Skin epidermis (tissue), 12 donors: ENCODE measurements around the gene PBX2.
"Not testable (repeated sequence)": the region's sequence is repeated elsewhere in the genome, so short reads cannot be mapped to it uniquely, and the experiment has no call there.

Experiments
- H3K27ac ChIP-seq, 21 experiments: fragments of 200-600 bp; sonication (generic) in 11 of 21; one replicate each; pipeline ENCODE4 v1.5.0; 2020; ENCODE audit warnings: mild to moderate bottlenecking in 3 of 21, inconsistent platforms in 2 of 21, moderate library complexity in 2 of 21
- H3K4me3 ChIP-seq, 7 experiments: fragments of 200-600 bp; sonication (generic) in 2 of 7; one replicate each; pipeline ENCODE4 v1.5.0; 2020; ENCODE audit warnings: inconsistent platforms in 2 of 7, mild to moderate bottlenecking in 2 of 7, moderate library complexity in 1 of 7

PBX2 gene

DNA sequence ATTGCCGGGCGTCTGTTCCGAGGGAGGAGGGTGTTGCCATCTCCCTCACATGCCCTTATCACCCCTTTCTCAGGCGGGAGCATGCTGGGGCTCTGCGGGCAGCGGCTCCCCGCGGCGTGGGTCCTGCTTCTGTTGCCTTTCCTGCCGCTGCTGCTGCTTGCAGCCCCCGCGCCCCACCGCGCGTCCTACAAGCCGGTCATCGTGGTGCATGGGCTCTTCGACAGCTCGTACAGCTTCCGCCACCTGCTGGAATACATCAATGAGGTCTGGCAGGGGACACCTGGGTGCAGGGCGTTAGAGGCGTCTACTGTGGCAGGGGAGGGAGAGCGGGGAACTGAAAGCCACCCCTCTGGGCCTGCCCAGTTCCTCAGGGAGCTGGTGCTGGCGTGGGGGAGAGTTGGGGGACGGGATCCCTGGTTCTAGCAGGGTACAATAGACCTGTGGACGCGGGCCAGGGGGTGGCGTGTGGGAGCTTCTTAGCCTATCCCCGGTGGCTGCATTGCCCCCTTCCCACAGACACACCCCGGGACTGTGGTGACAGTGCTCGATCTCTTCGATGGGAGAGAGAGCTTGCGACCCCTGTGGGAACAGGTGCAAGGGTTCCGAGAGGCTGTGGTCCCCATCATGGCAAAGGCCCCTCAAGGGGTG, 35.4 kb downstream of the PBX2 start:
- peak overlapping the region; percentile 56 to 78 (median 71) for H3K4me3 ChIP-seq
- peak overlapping the region; percentile 31 to 96 (median 86) for H3K27ac ChIP-seq

DNA sequence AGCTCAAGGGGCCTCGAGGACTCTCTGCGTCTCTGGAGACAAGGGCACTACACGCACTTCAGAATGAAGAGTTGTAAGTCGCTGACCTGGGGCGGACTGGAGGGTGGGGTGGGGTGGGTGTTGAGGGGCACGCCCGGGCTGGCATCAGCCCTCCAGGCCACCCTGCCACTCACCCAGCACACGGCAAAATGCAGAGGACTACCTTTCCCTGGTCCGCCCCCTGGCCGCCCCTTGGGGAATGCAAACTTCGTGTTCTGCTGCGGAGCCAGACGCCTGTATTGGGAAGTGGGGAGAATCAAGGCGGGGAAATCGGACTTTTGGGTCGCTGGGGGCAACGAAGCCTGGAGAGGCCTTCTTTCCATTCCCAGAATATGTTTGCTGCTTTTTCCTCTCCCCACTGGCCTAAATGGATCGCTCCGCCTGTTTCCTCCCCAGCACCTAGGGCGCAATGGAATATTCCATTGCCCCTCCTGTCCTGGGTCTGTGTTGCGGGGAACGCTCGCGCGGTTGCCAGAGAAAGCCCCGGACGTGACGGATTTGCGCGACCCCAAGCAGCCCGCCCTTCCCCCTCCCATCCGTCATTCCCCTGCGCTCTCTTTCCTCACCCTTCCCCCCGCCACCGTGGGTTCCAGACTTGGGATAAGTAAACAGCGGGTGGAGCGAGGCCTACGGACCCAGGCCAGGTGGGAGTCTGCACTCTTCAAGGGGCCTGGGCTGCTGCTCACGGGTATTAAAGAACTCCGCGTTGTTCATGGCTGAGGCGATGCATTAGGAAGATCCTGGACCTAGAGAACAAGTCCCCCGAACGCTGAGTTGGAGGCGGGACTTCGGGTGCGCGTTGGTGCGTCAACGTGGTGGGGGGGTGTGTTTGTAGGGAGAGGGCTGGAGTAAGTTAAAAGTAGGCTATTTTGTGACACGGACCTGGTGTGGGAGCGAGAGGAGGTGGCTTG, 36.2 kb downstream of the PBX2 start, which contains the start of gene PPT2:
Gene PPT2, plus strand, starts transcription at position 578 of the 950 bp plus-strand sequence. CDS start 454 bp downstream, outside the sequence.
- peak within 1 kb of the TSS; percentile 56 to 78 (median 71) for H3K4me3 ChIP-seq
- peak within 1 kb of the TSS; percentile 31 to 96 (median 86) for H3K27ac ChIP-seq

DNA sequence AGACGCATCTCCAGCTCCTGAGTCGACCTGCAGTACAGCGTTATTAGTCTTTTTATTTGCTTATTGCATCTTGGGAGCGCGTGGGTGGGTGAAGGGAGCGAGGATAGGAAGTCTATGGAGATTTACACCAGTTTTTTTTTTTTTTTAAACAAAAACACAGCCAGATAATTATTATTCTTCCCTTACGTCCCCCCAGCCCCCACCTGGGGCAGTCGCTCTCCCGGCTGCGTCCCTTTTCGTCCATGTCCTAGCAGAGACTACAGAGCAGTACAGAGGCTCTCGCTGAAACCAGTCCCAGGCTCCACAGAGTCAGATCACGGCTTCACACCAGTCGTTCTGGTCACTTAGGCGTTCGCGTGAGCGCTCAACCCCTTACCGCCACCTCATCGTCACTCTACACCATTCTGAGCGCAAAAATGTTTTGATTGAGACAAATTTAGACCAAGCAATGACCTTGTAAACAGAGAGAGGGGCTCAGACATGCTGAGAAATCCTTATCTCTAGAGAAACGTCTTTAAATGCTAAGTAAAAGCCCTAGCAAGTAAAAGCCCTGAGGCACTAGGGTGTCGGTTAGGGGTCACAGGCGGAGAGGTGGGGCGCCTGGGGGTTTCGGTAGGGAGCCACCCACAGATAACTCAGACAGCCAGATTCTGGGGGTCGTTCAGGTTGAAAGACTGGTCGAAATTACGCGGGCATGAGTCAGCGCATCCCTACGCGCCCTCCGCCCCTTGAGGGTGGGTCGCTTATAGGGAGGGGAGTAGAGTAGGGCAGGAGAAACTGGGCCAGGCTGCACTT, 37.0 kb downstream of the PBX2 start:
- H3K4me3 ChIP-seq: peak overlapping the region; percentile 56 to 78 (median 71)
- peak overlapping the region; percentile 0 to 96 (median 86) for H3K27ac ChIP-seq

DNA sequence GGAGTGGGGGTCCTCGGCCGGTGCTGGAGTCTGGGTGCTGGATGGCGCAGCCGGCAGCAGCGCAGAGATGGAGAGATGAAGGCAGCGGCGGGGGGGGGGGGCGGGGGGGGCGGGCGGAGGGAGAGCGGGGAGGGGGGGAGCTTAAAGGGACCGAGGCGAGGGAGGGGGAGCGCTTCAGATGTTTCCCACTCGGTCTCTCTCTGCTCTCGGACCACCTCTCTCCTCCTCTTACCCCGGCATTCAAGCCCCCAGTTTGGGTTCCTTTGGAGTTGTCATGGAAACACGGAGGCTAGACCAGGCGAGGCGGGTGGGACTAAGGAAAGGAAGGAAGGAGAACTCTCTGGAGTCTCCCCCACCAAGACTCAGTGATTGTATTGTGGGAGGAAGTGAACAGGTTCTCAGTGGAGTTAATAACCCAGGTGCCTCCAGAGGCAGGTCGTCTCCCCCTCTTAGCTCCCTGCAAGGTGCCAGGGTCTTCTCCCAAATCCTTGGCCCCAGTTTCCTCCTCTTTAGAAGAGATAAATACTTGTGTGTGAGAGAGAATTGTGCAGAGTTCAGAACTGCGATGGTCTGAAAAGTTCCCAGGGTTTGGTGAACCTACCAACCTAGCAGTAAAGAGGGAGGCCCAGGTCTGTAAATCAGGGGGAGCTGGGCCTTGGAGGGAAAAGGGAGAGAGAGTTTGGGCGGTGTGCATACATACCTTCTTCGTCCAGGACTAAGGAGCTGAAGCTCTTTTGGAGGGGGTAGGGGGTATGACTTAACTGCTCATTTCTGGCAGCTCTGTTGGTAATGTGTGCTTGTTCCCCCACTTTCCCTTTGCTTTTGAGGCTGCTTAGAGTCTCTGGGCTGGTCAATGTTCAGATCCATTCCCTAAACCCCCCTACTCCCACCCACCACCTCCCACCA, 37.9 kb downstream of the PBX2 start, which contains the start of gene PRRT1:
Gene PRRT1, minus strand, starts transcription at position 77 of the 906 bp plus-strand sequence. CDS start 112 bp downstream, outside the sequence.
- Histone ChIP-seq H3K4me3 (peak within 1 kb of the TSS in 6 of 7 experiments; percentile 56 to 78 (median 72)), H3K27ac (peak within 1 kb of the TSS in 17 of 21 experiments; percentile 19 to 96 (median 87))

DNA sequence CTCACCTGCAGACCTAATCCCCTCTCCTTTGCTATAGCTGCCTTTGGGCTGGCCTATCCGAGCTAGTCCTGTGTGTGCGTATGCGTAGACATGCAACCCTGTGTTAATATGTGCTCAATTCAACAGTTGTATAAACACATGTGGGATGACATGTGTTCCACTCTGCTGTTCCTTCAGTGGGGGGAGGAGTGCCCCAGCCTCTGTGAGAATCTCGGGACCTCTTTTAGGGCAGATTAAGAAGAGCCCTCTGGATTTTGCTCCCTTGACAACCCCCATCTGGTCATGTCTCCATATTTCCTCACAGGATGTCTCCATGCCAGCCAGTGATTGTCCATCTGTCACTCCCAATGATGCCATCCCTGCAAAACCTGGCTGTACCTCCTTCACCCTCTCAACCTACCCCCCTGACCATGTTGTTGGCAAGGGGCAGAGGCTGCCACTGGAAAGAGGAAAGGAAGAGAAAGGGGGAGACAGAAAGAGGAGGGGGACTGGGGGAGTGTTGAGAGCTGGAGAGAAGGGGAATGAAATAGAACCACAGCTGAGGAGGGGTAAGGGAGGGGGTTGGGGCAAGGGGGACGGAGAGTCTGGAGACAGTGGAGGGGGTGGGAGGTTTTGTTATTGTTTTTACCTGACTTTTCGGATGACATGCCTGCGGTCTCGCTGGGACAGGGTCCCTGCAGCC, 38.7 kb downstream of the PBX2 start:
- H3K27ac ChIP-seq: peak overlapping the region in 1 of 21 experiments; percentile 77
- H3K4me3 ChIP-seq: peak overlapping the region in 3 of 7 experiments; percentile 13 to 27 (median 26)

DNA sequence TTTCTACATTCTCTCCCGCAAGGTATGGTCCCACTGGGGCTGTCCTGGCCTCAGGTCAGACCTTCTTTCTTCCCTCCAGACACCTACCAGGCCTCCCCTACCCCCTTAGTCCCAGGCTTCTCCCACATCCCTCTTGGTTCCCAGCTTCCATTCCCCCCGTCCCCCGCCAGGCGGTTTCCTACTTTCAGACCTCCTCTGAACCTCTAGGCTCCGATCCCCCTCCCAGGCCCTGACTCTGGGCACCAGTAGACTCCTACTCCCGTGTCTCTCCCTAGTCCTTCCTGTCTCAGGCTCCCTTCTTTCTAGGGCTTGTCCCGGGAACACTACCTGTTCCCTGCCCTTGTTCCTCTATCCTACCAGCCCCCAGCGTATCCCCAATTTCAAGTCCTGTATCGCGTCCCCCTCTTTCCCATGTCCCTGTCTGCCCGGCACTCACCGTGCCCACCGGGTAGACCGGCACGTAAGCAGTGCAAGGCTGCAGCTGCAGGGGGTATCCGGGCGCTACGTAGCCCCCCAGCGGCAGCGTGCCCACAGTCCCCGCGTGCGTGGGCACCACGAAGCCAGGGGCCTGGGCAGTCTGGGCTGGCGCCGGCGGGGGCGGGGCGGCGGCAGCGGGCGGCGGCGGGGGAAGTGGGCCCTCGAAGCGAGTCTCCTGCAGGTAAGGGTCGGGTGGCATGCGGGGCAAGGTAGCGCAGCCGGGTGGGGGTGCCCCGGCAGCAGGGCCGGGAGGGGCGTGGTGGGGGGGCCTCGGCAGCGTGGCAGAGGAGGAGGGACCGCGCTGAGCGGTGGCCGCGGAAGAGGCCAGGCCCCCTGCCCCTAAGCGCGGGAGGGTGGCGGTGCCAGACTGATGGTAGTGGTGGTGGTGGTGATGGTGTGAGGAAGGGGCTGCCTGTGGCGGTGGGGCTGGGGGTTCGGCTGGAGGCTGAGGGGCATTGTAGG, 39.8 kb downstream of the PBX2 start:
- Histone ChIP-seq H3K4me3 (no peak overlapping the region), H3K27ac (no peak overlapping the region)

DNA sequence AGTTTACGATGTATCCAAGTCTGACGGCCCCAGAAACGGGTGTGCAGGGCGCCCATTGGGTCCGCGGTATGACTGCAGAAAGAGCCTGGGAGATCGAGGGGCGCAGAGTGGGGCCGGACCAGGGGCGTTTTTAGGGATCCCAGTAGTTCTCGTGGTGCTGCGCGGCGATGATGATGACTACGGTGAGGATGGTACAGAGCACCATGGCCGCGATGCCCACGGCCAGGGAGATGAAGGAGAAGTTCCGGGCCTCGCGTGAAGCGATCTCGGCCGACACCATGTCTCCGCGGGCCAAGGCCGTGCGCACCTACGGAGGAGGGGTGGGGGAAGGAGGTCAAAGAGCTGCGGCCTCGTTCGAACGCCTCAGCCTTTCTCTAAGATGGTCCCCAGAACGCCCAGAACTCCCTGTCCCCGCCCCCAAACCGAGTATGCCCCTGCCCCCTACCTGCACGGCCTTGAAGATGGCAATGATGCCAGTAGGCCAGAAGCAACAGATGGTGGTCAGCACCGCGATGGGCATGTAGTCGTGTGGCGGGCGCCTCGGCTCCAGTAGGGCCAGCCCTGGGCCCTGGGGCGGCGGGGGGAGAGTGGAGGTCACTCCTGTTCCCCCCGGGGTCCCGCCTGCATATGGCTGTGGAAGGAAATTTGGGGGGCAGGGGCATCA, 40.8 kb downstream of the PBX2 start:
- H3K27ac ChIP-seq: peak overlapping the region in 2 of 21 experiments; percentile 5 to 44

DNA sequence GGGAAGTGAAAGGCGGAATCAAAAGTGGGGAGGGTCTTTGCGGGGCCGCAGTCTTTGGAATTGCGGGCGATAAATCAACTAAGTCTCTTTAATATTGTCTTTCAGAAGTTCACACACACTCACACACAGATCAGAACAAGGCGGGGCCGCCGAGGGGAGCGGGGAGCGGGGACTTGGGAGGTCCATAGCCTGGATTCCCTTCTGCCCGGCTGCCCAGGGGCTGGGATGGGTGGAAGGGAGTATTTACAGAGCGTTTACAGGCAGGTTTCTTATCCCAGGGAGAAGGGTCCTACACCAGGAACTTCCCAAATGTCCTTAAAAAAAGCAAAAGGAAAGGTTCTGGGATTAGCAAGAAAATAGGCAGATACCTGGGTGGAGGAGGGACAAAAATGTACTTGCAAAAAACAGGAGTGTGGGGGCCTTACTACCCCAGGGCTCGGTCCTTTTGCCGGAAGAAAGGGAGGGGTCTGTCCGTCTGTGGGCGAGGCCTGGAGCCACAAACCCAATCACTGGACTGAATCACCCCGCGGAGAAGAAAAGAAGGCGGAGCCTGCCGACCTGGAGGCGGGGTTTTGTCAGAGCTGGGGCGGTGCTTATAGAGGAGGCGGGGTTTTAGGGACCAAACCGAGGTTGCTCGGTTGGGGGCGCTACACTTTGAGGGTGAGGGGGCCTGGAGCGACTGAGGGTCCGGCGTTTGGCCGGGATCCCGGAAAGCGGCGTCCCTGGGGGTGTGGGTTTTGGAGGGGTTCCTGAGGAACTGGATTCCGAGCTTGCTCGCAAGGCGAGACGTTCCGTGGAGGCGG, 41.5 kb downstream of the PBX2 start:
- Histone ChIP-seq H3K27ac (peak overlapping the region in 7 of 21 experiments; percentile 15 to 59 (median 44)), H3K4me3 (peak overlapping the region; percentile 15 to 43 (median 25))

More for the DNA sequence above, 40.8 kb downstream of the PBX2 start:
- H3K4me3 ChIP-seq: peak overlapping the region; percentile 15 to 43 (median 25)

DNA sequence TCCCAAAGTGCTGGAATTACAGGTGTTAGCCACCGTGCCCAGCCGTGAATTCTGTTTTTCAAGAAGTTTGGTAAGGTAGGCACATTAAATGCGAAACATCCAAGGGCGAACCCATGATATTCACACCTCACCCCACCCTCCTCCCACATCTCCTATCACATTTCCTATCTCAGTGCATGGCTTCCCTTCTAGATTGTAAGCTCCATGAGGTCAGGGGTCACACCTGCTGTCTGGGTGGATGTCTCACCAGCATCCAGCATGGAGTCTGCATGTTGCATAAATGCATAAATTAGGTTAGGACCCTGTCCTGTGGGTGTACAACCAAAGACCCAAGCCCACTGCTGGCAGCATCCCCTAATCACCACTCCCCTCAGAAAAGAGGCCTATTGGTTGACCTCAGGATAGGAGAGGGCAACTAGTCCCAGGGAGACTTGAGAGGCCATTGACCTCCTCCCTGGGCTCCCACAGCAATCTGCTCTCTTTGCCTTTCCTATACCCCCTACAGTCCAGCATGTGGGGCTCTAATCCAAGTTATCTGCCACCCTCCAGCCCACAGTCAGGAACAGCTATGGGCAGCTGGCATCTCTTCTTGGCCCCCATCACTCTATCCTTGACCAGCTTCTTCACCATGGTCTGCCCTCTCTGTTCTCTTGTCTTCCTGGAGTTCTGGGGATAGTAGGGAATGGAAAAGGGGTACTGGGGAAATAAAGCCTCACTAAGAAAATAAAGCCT, 42.4 kb downstream of the PBX2 start:
- H3K4me3 ChIP-seq: peak overlapping the region in 1 of 7 experiments; percentile 43

DNA sequence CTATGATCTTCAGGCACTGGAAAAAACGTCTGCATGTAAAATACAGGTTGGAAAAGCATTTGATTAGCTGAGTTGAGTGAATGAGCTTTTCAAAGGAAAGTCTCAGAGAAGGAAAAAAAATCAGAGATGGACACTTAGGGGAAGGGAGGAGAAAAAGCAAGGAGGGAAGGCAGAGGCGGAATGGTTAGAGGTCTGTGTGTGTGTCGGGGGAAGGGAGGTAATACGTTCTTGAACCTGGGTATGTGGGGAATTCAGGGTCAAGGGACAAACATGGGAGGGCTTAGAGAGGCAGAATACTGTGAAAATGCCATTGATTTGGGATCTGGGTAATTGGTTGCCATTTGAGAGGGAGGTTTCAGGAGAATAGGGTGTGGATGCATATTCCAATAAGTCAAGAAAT, 43.3 kb downstream of the PBX2 start:
- H3K4me3 ChIP-seq: no peak overlapping the region
- peak overlapping the region in 1 of 21 experiments; percentile 19 for H3K27ac ChIP-seq

More for the DNA sequence above, 42.4 kb downstream of the PBX2 start:
- no peak overlapping the region for H3K27ac ChIP-seq

DNA sequence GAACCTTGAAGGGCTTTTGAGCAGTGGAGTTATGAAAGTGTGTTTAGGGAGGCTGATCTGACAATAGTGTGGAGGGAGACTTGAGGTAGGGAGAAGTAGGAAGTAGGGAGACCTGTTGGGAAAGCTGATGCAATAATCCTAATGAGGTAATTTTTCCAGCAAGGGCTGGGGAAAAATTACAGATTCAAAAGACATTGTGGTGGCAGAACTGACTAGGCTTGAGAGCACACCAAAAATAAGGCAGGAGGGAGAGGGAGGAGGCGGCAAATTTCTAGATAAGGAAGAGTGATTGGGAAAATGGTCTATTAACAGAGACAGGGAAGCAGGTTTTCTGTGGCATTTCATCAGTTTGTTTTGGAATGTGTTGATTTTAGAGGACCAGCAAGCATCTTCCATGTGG, 43.7 kb downstream of the PBX2 start:
- Histone ChIP-seq H3K27ac (peak overlapping the region in 1 of 21 experiments; percentile 19), H3K4me3 (no peak overlapping the region)

DNA sequence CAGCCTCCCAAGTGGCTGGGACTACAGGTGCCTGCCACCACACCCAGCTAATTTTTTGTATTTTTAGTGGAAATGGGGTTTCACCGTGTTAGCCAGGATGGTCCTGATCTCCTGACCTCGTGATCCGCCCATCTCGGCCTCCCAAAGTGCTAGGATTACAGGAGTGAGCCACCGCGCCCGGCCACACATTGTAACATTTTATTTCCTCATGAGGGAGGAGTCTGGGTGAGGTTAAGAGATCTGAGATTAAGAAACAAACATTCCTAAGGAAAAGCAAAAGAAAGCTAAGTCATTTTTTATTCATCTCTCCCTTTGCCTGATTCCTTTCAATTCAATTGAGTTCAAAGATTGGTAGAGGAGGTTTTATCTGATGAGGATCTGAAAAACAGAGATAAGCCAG, 45.8 kb downstream of the PBX2 start:
- H3K27ac ChIP-seq: peak overlapping the region in 6 of 21 experiments; percentile 16 to 35 (median 19)
- H3K4me3 ChIP-seq: not testable (repeated sequence)

DNA sequence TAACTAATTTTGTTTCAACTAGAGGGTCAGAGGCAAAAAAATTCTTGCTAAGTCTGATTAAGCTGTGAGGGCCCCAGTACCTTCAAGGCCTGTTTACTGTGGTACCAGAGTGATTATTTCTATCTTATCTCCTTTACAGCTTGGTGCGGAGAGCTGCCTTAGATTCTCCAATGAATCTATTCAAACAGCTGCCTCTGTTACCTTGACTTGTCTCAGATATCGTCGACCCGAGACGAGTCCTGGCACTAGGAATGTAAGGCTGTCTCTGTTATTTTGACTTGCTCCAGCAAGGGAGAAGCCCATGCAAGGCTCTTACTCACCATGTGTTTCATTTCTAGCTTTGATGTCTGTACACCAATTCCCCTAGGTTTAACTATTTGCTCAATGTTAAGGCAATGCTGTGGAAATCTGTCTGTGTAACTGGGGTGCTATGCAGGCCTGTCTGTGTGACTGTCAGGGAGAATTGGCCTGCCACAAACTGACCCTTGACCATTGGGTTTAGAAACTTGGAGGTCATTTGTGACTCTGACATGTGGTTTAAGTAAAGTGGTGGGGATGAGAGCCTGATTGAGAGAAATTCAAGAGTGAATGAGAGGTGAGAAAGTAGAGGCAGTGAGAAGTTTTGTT, 49.5 kb downstream of the PBX2 start:
- no peak overlapping the region for H3K27ac ChIP-seq

DNA sequence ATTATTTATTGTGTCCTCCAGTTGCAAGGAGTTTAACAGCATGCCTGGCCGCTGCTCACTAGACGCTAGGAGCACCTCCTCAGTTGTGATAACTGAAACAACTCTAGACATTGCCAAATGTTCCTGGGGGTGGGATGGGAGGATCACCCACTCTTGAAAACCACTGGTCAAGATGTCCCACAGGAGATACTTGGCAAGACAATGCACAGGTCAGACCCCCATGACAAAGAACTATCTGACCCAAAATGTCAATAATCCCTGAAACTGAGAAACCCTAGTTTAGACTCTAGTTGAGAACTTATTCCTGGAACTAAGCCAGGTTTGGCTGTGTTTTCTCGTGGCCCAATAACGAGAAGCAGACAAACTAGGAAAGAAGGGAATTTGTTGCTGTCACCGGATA, 50.4 kb downstream of the PBX2 start:
- Histone ChIP-seq H3K27ac (peak overlapping the region in 1 of 21 experiments; percentile 5), H3K4me3 (no peak overlapping the region)

More for the DNA sequence above, 49.5 kb downstream of the PBX2 start:
- no peak overlapping the region for H3K4me3 ChIP-seq
